ENCODE measurements around the gene ZNF695. TPM values are rescaled to one million over a fixed set of nuclear protein-coding genes. Genes with fewer than 3 reads are reported as not detected.
"Not testable (repeated sequence)": the region's sequence is repeated elsewhere in the genome, so short reads cannot be mapped to it uniquely, and the experiment has no call there.

The ZNF695 gene
- total RNA-seq = under 1 TPM; 0.20 to 0.68 TPM

GRCh38 chr1:247007511-247008405 lies at the start of gene ZNF695:
Gene ZNF695 (minus strand): TSS chr1:247008057. CDS start chr1:247007908, 149 bp downstream.
- DNase-seq = peak; percentile 69
- peaks cover 19% of the 10 kb centered on the region for H3K36me3 Mint-ChIP-seq
- H3K27ac Mint-ChIP-seq = peak within 1 kb of the TSS; percentile 60
- H3K4me1 Mint-ChIP-seq = peaks cover 4% of the 10 kb centered on the region
- H3K9me3 Mint-ChIP-seq = peaks cover 33% of the 10 kb centered on the region
- H3K4me3 Mint-ChIP-seq = peak within 1 kb of the TSS; percentile 83
- H3K27me3 Mint-ChIP-seq = peaks cover 67% of the 10 kb centered on the region

- H3K36me3 Mint-ChIP-seq = peaks cover 66% of the 10 kb centered on the region
- DNase-seq = no peak
- H3K27ac Mint-ChIP-seq = no peak overlapping the region
- H3K9me3 Mint-ChIP-seq = peaks cover 73% of the 10 kb centered on the region
- no peak overlapping the region for H3K4me3 Mint-ChIP-seq
- no peaks in the 10 kb centered on the region for H3K27me3 Mint-ChIP-seq
- H3K4me1 Mint-ChIP-seq = no peaks in the 10 kb centered on the region
Observed at GRCh38 chr1:247056071-247056470, 48.2 kb upstream of the ZNF695 start.

- H3K4me3 Mint-ChIP-seq = no peak overlapping the region
- H3K4me1 Mint-ChIP-seq = no peaks in the 10 kb centered on the region
- H3K27me3 Mint-ChIP-seq = no peaks in the 10 kb centered on the region
- no peak for DNase-seq
- peaks cover 72% of the 10 kb centered on the region for H3K36me3 Mint-ChIP-seq
- no peak overlapping the region for H3K27ac Mint-ChIP-seq
- peaks cover 75% of the 10 kb centered on the region for H3K9me3 Mint-ChIP-seq
Observed at GRCh38 chr1:247054992-247055415, 47.1 kb upstream of the ZNF695 start.

- no peak overlapping the region for H3K27ac Mint-ChIP-seq
- H3K4me3 Mint-ChIP-seq = no peak overlapping the region
- H3K4me1 Mint-ChIP-seq = no peaks in the 10 kb centered on the region
- peaks cover 67% of the 10 kb centered on the region for H3K9me3 Mint-ChIP-seq
- H3K36me3 Mint-ChIP-seq = peaks cover 76% of the 10 kb centered on the region
- no peaks in the 10 kb centered on the region for H3K27me3 Mint-ChIP-seq
- no peak for DNase-seq
Observed at GRCh38 chr1:247047702-247048101, 39.8 kb upstream of the ZNF695 start.

- Mint-ChIP-seq H3K9me3 (peaks cover 67% of the 10 kb centered on the region), H3K4me1 (no peaks in the 10 kb centered on the region), H3K36me3 (peaks cover 76% of the 10 kb centered on the region), H3K27ac (no peak overlapping the region), H3K27me3 (no peaks in the 10 kb centered on the region), H3K4me3 (no peak overlapping the region)
- no peak for DNase-seq
Observed at GRCh38 chr1:247047260-247047659, 39.4 kb upstream of the ZNF695 start.

- peaks cover 88% of the 10 kb centered on the region for H3K36me3 Mint-ChIP-seq
- H3K27ac Mint-ChIP-seq = no peak overlapping the region
- no peaks in the 10 kb centered on the region for H3K27me3 Mint-ChIP-seq
- H3K4me3 Mint-ChIP-seq = no peak overlapping the region
- H3K9me3 Mint-ChIP-seq = peaks cover 51% of the 10 kb centered on the region
- DNase-seq = no peak
- no peaks in the 10 kb centered on the region for H3K4me1 Mint-ChIP-seq
Observed at GRCh38 chr1:247043406-247043805, 35.5 kb upstream of the ZNF695 start.

- Mint-ChIP-seq H3K27me3 (no peaks in the 10 kb centered on the region), H3K27ac (no peak overlapping the region), H3K36me3 (peaks cover 88% of the 10 kb centered on the region), H3K4me3 (no peak overlapping the region), H3K4me1 (no peaks in the 10 kb centered on the region), H3K9me3 (peaks cover 51% of the 10 kb centered on the region)
- no peak for DNase-seq
Observed at GRCh38 chr1:247037511-247038320, 29.9 kb upstream of the ZNF695 start.

GRCh38 chr1:247032306-247032705 lies 24.4 kb upstream of the ZNF695 start:
- Mint-ChIP-seq H3K36me3 (peaks cover 37% of the 10 kb centered on the region), H3K9me3 (peaks cover 48% of the 10 kb centered on the region)
- H3K27me3 Mint-ChIP-seq, H3K27ac Mint-ChIP-seq, H3K4me3 Mint-ChIP-seq, H3K4me1 Mint-ChIP-seq, DNase-seq: not testable (repeated sequence)

GRCh38 chr1:247024658-247025057 lies 16.8 kb upstream of the ZNF695 start:
- H3K27me3 Mint-ChIP-seq, H3K27ac Mint-ChIP-seq, H3K36me3 Mint-ChIP-seq, H3K4me1 Mint-ChIP-seq, DNase-seq, H3K4me3 Mint-ChIP-seq: not testable (repeated sequence)
- H3K9me3 Mint-ChIP-seq = peaks cover 45% of the 10 kb centered on the region

- H3K4me1 Mint-ChIP-seq = no peaks in the 10 kb centered on the region
- H3K9me3 Mint-ChIP-seq = peaks cover 15% of the 10 kb centered on the region
- no peak overlapping the region for H3K27ac Mint-ChIP-seq
- H3K27me3 Mint-ChIP-seq = peaks cover 15% of the 10 kb centered on the region
- DNase-seq = no peak
- peaks cover under 1% of the 10 kb centered on the region for H3K36me3 Mint-ChIP-seq
- no peak overlapping the region for H3K4me3 Mint-ChIP-seq
Observed at GRCh38 chr1:247013391-247013790, 5.5 kb upstream of the ZNF695 start.

- H3K4me3 Mint-ChIP-seq = no peak overlapping the region
- no peak overlapping the region for H3K27ac Mint-ChIP-seq
- peaks cover 62% of the 10 kb centered on the region for H3K27me3 Mint-ChIP-seq
- peaks cover 16% of the 10 kb centered on the region for H3K36me3 Mint-ChIP-seq
- H3K9me3 Mint-ChIP-seq = peaks cover 29% of the 10 kb centered on the region
- no peak for DNase-seq
- peaks cover 4% of the 10 kb centered on the region for H3K4me1 Mint-ChIP-seq
Observed at GRCh38 chr1:247008406-247008799, 546 bp upstream of the ZNF695 start.

- Mint-ChIP-seq H3K9me3 (peaks cover 46% of the 10 kb centered on the region), H3K27me3 (peaks cover 63% of the 10 kb centered on the region), H3K36me3 (peaks cover 23% of the 10 kb centered on the region)
- not testable (repeated sequence) for DNase-seq, H3K4me1 Mint-ChIP-seq, H3K27ac Mint-ChIP-seq, H3K4me3 Mint-ChIP-seq
Observed at GRCh38 chr1:247004081-247004480, 3.8 kb downstream of the ZNF695 start.

- no peak overlapping the region for H3K4me3 Mint-ChIP-seq
- H3K27me3 Mint-ChIP-seq = no peaks in the 10 kb centered on the region
- H3K36me3 Mint-ChIP-seq = peaks cover 34% of the 10 kb centered on the region
- H3K9me3 Mint-ChIP-seq = peaks cover 73% of the 10 kb centered on the region
- no peak overlapping the region for H3K27ac Mint-ChIP-seq
- no peak for DNase-seq
- no peaks in the 10 kb centered on the region for H3K4me1 Mint-ChIP-seq
Observed at GRCh38 chr1:246989901-246990300, 18.0 kb downstream of the ZNF695 start.

- Mint-ChIP-seq H3K4me1 (no peaks in the 10 kb centered on the region), H3K36me3 (peaks cover 34% of the 10 kb centered on the region)
Observed at GRCh38 chr1:246988316-246988715, 19.5 kb downstream of the ZNF695 start.

GRCh38 chr1:246987083-246987690 lies 20.7 kb downstream of the ZNF695 start:
- no peak for DNase-seq
- no peak overlapping the region for H3K4me3 Mint-ChIP-seq
- peaks cover 39% of the 10 kb centered on the region for H3K36me3 Mint-ChIP-seq
- no peaks in the 10 kb centered on the region for H3K27me3 Mint-ChIP-seq
- no peak overlapping the region for H3K27ac Mint-ChIP-seq
- H3K9me3 Mint-ChIP-seq = peaks cover 83% of the 10 kb centered on the region
- H3K4me1 Mint-ChIP-seq = no peaks in the 10 kb centered on the region

More at GRCh38 chr1:246988316-246988715, 19.5 kb downstream of the ZNF695 start:
- Mint-ChIP-seq H3K4me3 (no peak overlapping the region), H3K9me3 (peaks cover 82% of the 10 kb centered on the region), H3K27ac (no peak overlapping the region), H3K27me3 (no peaks in the 10 kb centered on the region)
- no peak for DNase-seq
